Activated CD4-positive, alpha-beta memory T cell treated with anti-CD3 and anti-CD28 coated beads for 36 hours (primary cell): ENCODE measurements around the gene BUB3. TPM values are rescaled to one million over a fixed set of nuclear protein-coding genes. Genes with fewer than 3 reads are reported as not detected.

ENCODE experiments used
- CTCF ChIA-PET: fragments of 350-600 bp; sonication (Branson Sonifier 250); formaldehyde crosslinking; loops from one replicate; lab custom pipeline; 2021; ENCODE audit warnings: antibody characterized with exemption, inconsistent platforms; lab: Charles Lee
- POLR2A ChIA-PET: fragments of 350-600 bp; sonication (Branson Sonifier 250); formaldehyde crosslinking; loops from one replicate; lab custom pipeline; 2021; ENCODE audit warnings: antibody characterized with exemption; lab: Charles Lee
- DNase-seq: peaks from one replicate; pipeline ENCODE4 v3.0.0-alpha.2; 2020
- H3K27ac Mint-ChIP-seq: one replicate; pipeline ENCODE4 v1.8.0; 2021; ENCODE audit warnings: mixed read lengths
- H3K27me3 Mint-ChIP-seq: one replicate; pipeline ENCODE4 v1.8.0; 2021; ENCODE audit warnings: mixed read lengths
- H3K36me3 Mint-ChIP-seq: one replicate; pipeline ENCODE4 v1.8.0; 2021; ENCODE audit warnings: mixed read lengths
- H3K4me1 Mint-ChIP-seq: one replicate; pipeline ENCODE4 v1.8.0; 2021; ENCODE audit warnings: low read depth, mixed read lengths
- H3K4me3 Mint-ChIP-seq: one replicate; pipeline ENCODE4 v1.8.0; 2021; ENCODE audit warnings: mild to moderate bottlenecking, mixed read lengths
- H3K9me3 Mint-ChIP-seq: one replicate; pipeline ENCODE4 v1.8.0; 2021; ENCODE audit warnings: mixed read lengths
- intact Hi-C: fragments of 100-400 bp; cut with micrococcal nuclease; formaldehyde crosslinking; loops from one replicate; pipeline ENCODE4 v1.15.1; 2023
- total RNA-seq, 2 experiments: library from RNA; stranded (reverse); gene quantifications; one replicate each; pipeline ENCODE4 v1.2.3, GENCODE V29; 2021

BUB3 gene
- total RNA-seq, 2 experiments from 2014 or later: 259 to 265 TPM

DNA sequence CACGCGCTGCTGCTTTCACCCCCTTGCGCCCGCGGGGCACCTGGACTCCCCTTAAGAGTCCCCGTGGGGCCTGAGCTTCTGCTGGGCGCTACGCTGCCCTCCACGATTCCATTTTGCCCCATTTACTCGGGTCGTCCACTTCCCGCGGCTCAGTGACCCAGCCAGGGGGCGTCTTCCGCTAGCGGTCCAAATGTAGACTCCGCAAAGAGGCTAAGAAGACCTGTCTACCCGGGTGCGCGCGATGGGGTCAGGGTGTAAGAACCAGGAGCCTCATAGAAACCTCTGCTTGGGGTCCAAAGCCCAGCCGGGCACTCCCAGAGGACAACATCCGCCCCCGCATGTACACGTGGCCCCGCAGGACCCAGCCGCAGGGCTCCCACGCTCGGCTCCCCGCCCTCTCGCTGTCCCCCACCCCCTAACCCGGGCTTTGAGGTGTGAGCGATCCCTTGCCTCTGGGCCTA is 11.5 kb upstream of the BUB3 start:
- Mint-ChIP-seq H3K4me1 (peaks cover 50% of the 10 kb centered on the region), H3K27me3 (peaks cover 88% of the 10 kb centered on the region), H3K4me3 (no peak overlapping the region), H3K27ac (no peak overlapping the region), H3K9me3 (no peaks in the 10 kb centered on the region), H3K36me3 (no peaks in the 10 kb centered on the region)
- intact Hi-C loops: loop anchor here (10.0 kb wide), 1 partner anchor 952 kb away; the partner anchor contains the start of gene CHST15
- POLR2A ChIA-PET: no interaction called here
- no peak for DNase-seq
- CTCF ChIA-PET: interaction anchor here (1.8 kb wide), 1 partner anchor 9 kb away, joined by 5 read pairs; no protein-coding TSS in a partner anchor

DNA sequence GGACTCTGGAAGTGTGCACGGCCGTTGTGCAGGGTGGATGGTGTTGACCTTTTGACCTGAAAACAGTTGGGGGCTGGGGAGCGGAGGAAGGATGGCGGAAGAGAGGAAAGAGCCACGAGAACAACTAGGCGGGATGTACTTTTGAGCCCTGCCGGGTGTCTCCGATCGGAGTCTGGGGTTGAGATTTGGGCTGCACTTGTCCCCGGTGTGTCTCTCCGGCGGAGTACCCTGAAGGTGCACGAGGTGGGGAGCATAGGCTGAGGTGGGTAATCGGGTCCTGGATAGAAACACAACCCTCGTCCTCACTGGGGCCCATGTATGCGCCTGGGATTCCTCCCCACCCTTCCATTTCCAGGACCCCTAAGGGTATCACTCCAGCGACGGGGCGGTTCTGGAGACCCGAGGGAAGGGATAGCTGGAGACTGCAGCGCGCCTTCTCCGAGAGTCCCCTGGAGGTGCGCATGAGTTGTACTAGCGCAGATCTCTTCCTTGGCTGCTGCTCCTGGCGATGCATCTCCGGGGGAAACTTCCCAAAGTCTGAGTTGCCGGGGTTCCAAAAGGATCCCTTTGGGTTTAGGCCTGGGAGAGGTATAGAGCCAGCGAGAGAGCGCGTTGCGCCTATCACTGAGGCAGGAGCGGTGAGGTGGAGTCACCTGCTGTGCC is 10.9 kb upstream of the BUB3 start:
- Mint-ChIP-seq H3K9me3 (no peaks in the 10 kb centered on the region), H3K4me1 (peaks cover 48% of the 10 kb centered on the region), H3K36me3 (no peaks in the 10 kb centered on the region), H3K4me3 (no peak overlapping the region), H3K27me3 (peaks cover 85% of the 10 kb centered on the region), H3K27ac (no peak overlapping the region)
- intact Hi-C loops: loop anchor here (10.0 kb wide), 1 partner anchor 952 kb away; the partner anchor contains the start of gene CHST15
- DNase-seq: no peak
- POLR2A ChIA-PET: no interaction called here
- CTCF ChIA-PET: interaction anchor here (1.8 kb wide), 1 partner anchor 10 kb away, joined by 5 read pairs; no protein-coding TSS in a partner anchor

GRCh38 chr10:123143825-123144168 is 10.4 kb upstream of the BUB3 start:
- H3K9me3 Mint-ChIP-seq: no peaks in the 10 kb centered on the region
- no peak overlapping the region for H3K27ac Mint-ChIP-seq
- H3K27me3 Mint-ChIP-seq: peaks cover 82% of the 10 kb centered on the region
- H3K4me1 Mint-ChIP-seq: peaks cover 49% of the 10 kb centered on the region
- H3K36me3 Mint-ChIP-seq: no peaks in the 10 kb centered on the region
- POLR2A ChIA-PET: no interaction called here
- CTCF ChIA-PET: no interaction called here
- no peak for DNase-seq
- intact Hi-C loops: loop anchor here (1.0 to 10.0 kb wide), 2 partner anchors 10 to 951 kb away; partner anchors contain the start of gene CHST15
- H3K4me3 Mint-ChIP-seq: no peak overlapping the region

DNA sequence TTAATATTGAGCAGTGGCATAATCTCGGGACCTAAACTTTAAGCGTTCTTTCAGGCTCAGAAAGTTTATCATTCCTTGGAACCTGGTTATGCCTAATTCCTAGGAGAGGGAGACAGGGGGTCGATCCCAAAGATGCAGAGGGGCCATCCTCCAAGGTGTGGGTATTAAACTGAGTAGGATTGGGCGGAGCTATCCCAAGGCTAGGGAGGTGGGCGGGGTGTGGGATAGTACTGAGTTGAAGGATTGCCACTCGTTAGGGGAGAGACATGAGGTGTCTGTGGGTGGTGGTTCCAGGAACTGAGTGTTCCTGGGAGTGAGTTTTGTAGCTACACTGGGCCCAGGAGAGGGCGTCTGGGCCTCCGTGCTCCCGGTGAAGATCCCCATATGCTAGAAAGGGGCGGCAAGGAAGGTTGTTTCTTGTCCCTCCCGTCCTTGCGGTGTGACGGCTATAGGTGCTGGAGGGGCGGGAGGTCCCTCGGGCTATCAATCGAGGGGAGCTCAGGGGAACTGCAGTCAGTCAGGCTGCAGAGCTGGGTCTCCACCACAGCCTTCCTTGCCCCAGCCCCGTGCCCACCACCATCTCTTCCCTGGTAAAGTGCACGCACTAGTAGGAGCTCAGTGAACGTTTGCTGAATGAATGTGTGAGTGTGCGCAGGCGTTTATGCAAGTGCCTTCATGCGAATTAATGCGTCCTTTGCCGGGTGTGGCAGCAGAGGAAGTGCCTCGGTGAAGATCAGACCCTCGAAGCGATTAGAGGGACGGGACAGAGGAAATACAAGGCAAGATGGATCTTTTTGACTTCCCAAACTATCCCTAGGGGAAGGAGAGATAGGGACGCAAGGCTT is 9.3 kb upstream of the BUB3 start:
- DNase-seq: peak; percentile 24
- ChIA-PET POLR2A (interaction anchor here (1.0 to 1.5 kb wide), 2 partner anchors 10 kb away, joined by 3 to 8 read pairs; partner anchors contain the start of gene BUB3), CTCF (interaction anchor here (0.6 kb wide), 1 partner anchor 11 kb away, joined by 3 read pairs; no protein-coding TSS in a partner anchor)

DNA sequence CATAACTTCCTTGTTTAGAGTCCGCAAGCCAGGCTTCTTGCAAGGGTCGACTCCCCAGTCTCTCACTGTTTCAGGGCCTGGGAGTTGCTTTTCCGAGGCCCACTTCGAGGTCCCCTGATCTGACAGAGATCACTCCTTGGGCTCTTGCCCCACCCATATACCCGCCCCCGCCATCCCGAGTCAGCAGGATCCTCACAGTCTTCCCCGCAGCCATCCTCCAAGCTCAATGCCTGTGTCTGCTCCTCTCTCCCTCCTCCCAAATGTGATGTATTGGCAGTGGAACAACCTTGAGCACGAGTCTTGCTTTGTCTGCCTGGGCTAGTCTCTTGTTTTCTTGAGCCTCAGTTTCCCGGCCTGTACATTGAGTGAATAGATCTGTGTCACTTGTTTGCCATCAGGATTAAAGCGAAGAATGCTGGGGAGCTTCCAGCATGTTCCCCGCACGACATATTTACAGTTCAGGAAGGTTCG is 8.6 kb upstream of the BUB3 start:
- Mint-ChIP-seq H3K4me1 (peaks cover 48% of the 10 kb centered on the region), H3K9me3 (no peaks in the 10 kb centered on the region), H3K4me3 (no peak overlapping the region), H3K36me3 (peaks cover 3% of the 10 kb centered on the region), H3K27me3 (peaks cover 78% of the 10 kb centered on the region), H3K27ac (no peak overlapping the region)
- intact Hi-C loops: loop anchor here (10.0 kb wide), 1 partner anchor 949 kb away; the partner anchor contains the start of gene CHST15
- DNase-seq: peak; percentile 28
- CTCF ChIA-PET: interaction anchor here (1.0 to 2.4 kb wide), 2 partner anchors 12 to 166 kb away, joined by 3 to 21 read pairs; partner anchors contain the start of gene PSTK
- POLR2A ChIA-PET: interaction anchor here (1.5 kb wide), 1 partner anchor 9 kb away, joined by 8 read pairs; the partner anchor contains the start of gene BUB3

More for the DNA sequence above, 9.3 kb upstream of the BUB3 start:
- Mint-ChIP-seq H3K27me3 (peaks cover 78% of the 10 kb centered on the region), H3K27ac (no peak overlapping the region), H3K4me1 (peaks cover 49% of the 10 kb centered on the region), H3K9me3 (no peaks in the 10 kb centered on the region), H3K36me3 (peaks cover 3% of the 10 kb centered on the region), H3K4me3 (no peak overlapping the region)
- intact Hi-C loops: loop anchor here (1.0 to 10.0 kb wide), 2 partner anchors 12 to 950 kb away; partner anchors contain the start of gene CHST15

GRCh38 chr10:123146013-123146893 is 7.9 kb upstream of the BUB3 start:
- no peak for DNase-seq
- Mint-ChIP-seq H3K27me3 (peaks cover 73% of the 10 kb centered on the region), H3K4me3 (no peak overlapping the region), H3K9me3 (no peaks in the 10 kb centered on the region), H3K36me3 (peaks cover 3% of the 10 kb centered on the region), H3K27ac (no peak overlapping the region), H3K4me1 (peaks cover 48% of the 10 kb centered on the region)
- intact Hi-C loops: loop anchor here (10.0 kb wide), 1 partner anchor 949 kb away; the partner anchor contains the start of gene CHST15
- CTCF ChIA-PET: interaction anchor here (1.0 to 2.4 kb wide), 2 partner anchors 13 to 166 kb away, joined by 3 to 21 read pairs; partner anchors contain the start of gene PSTK
- POLR2A ChIA-PET: interaction anchor here (1.5 kb wide), 1 partner anchor 8 kb away, joined by 8 read pairs; the partner anchor contains the start of gene BUB3

GRCh38 chr10:123146894-123147634 is 7.1 kb upstream of the BUB3 start:
- ChIA-PET POLR2A (no interaction called here), CTCF (interaction anchor here (2.4 kb wide), 1 partner anchor 13 kb away, joined by 21 read pairs; no protein-coding TSS in a partner anchor)
- H3K27me3 Mint-ChIP-seq: peaks cover 64% of the 10 kb centered on the region
- no peaks in the 10 kb centered on the region for H3K9me3 Mint-ChIP-seq
- H3K4me3 Mint-ChIP-seq: peak overlapping the region; percentile 36
- H3K4me1 Mint-ChIP-seq: peaks cover 48% of the 10 kb centered on the region
- intact Hi-C loops: loop anchor here (10.0 kb wide), 1 partner anchor 948 kb away; the partner anchor contains the start of gene CHST15
- H3K27ac Mint-ChIP-seq: no peak overlapping the region
- no peak for DNase-seq
- peaks cover 3% of the 10 kb centered on the region for H3K36me3 Mint-ChIP-seq

DNA sequence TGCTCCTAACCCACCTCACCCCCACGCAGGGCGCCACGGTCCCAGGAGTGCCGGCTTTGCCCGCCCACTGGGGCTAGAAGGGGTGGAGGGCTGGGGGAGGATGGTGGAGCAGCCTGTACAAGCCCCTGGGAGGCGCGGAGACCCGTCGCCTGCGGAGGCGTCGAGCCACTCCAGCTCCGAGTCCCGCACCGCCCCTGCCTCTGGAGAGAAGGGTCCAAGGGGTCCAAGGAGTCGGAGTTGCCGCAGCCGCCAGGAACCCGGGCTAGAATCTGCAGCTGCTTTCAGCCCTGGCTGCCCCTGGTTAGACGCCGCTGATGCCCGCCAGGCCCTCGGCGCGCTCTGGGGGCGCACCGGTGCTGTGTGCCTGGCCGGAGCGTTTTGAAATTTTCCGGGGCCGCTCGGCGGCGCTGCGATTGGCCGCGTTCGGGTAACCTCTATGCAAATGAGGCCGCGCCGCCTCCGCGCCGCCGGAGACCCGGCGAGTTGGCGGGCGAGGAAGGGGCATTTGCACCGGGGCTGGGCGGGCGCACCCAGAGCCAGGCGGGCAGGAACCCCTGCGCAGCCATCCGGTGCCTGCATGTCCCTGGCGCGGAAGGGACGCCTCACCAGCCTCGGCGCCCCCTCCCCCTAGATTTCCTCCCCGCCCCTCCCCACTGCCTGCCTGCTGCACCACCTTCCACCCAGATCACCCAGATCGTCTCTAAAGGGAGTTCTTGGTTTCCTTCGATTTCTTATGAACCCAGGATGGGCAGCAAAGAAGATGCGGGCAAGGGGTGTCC is 6.4 kb upstream of the BUB3 start, which contains the start of gene HMX2:
TSS of gene HMX2 (plus strand) at position 502 of the 779 bp plus-strand sequence. CDS start at position 745, 243 bp downstream.
- intact Hi-C loops: loop anchor here (2.0 to 10.0 kb wide), 2 partner anchors 15 to 947 kb away; partner anchors contain the start of gene CHST15
- POLR2A ChIA-PET: no interaction called here
- Mint-ChIP-seq H3K4me1 (peaks cover 49% of the 10 kb centered on the region), H3K27ac (peak within 1 kb of the TSS; percentile 39), H3K9me3 (no peaks in the 10 kb centered on the region), H3K27me3 (peaks cover 58% of the 10 kb centered on the region), H3K36me3 (peaks cover 3% of the 10 kb centered on the region), H3K4me3 (peak within 1 kb of the TSS; percentile 58)
- peak; percentile 64 for DNase-seq
- CTCF ChIA-PET: interaction anchor here (2.4 to 4.0 kb wide), 2 partner anchors 14 kb away, joined by 21 to 24 read pairs; no protein-coding TSS in a partner anchor

GRCh38 chr10:123148414-123149161 is 5.6 kb upstream of the BUB3 start:
- Mint-ChIP-seq H3K36me3 (peaks cover 3% of the 10 kb centered on the region), H3K27me3 (peaks cover 50% of the 10 kb centered on the region), H3K4me1 (peaks cover 51% of the 10 kb centered on the region), H3K4me3 (peak overlapping the region; percentile 58), H3K9me3 (no peaks in the 10 kb centered on the region), H3K27ac (peak overlapping the region; percentile 39)
- DNase-seq: no peak
- intact Hi-C loops: loop anchor here (2.0 to 10.0 kb wide), 2 partner anchors 16 to 946 kb away; partner anchors contain the start of gene CHST15
- POLR2A ChIA-PET: no interaction called here
- CTCF ChIA-PET: interaction anchor here (1.1 to 4.0 kb wide), 2 partner anchors 15 to 168 kb away, joined by 5 to 24 read pairs; partner anchors contain the start of gene PSTK
